GM19395 (cell line): ENCODE results near the gene AKIRIN2.
"Not testable (repeated sequence)": the region's sequence is repeated elsewhere in the genome, so short reads cannot be mapped to it uniquely, and the experiment has no call there.

ENCODE experiments used
- ATAC-seq: cut with Tn5 transposase; IDR thresholded peaks from one replicate; pipeline ENCODE4 v1.9.1; 2021; ENCODE audit warnings: mild to moderate bottlenecking, moderate library complexity; ENCODE audit not compliant: unreplicated experiment

AKIRIN2 gene

DNA sequence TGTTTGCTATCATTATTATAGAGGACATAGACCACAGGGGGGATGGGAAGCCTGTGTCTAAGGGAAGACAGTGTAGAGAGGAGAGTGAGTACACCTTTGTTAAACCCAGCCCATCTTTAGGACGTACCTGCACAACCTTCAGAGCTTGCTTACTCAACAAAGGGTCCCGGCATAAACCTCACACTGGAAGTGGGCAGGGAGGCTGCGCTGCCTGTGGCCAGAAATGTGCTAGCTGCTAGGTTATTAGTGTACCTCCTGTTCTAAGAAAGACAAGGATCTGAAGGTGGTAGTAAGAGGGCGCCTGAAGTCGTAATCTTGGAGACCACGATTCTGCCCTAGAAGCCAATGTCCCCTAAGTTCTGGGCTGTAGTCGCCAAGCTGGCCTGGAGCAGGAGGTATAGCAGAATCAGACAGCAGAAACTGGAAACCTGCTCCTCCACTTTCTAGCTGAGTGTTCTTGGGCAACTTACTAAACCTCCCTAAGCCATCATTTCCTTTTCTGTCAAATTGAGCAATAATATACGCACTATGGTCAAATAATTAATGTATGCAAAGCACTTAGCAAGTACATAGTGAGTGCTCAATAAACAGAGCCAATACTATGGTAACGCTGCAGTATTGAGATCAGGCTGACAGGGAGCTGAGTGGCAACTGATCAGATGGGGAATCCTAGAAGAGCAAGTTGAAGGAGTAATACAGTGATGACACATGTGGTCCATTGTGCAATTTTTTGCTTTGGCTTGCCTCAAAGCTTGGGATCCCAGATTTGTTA lies 16.8 kb upstream of the AKIRIN2 start:
- ATAC-seq: no peak

DNA sequence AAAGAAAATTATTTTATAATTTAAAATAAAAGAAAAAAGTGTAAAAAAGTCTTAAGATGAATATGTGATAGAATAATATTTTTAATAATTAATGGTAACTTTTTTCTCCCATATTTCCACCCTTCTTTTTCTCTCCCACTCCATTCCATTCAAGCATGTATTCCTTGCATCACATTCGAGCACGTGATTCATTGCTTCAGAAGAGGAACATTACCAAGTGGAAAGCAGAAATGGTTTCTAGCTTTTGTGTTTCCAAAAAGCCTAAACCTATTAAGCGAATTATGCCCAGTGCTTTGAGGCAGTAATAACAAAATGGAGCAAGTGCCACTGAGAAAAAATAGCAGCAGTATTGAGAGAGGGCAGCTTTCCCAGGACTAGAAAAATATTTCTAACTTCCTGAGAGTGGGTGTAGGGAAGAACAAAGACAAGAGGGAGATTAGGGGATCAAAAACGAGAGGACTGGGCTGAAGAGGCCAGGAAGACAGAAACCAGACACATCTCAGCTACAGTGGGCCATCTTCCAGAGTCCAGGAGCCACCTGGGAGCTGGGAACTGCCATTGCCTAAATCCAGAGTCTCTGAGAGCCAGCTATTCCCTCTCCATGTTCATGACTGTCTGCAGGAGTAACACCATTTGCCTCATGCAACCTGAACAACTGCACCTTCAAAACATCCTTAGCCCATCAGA lies 15.0 kb upstream of the AKIRIN2 start:
- no peak for ATAC-seq

DNA sequence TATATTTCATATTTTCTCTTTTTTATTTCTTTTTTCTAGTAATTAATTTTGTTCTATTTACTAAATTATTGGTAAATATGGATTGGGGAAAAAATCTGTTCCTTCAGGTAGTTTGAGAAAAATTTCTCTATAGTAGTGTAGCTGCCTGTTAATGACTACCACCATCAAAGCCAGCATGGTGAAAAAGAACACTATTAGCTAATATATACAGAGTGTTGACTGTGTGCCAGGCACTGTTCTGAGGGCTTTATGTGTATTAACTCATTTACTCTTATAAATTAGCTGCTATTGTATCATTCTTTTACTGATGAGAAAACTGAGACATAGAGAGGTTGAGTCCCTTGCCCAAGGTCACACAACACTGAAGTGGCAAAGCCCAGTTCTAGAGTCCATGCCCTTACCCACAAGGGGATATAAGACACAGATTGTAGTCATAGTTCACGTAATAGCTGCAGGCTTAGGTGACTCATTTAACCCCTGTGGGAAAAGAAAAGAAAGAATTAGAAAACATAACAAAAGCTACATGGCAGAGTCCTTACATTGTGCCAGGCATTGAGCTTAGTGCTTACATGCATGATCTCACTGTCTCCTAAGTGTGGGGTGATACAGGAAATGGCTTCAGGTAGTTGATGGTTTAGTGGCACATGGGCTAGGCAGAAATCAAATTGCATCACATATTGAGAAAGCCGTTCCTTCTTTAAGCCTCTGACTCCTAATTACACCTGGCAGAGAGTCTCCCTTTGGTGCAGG lies 12.2 kb upstream of the AKIRIN2 start:
- no peak for ATAC-seq

DNA sequence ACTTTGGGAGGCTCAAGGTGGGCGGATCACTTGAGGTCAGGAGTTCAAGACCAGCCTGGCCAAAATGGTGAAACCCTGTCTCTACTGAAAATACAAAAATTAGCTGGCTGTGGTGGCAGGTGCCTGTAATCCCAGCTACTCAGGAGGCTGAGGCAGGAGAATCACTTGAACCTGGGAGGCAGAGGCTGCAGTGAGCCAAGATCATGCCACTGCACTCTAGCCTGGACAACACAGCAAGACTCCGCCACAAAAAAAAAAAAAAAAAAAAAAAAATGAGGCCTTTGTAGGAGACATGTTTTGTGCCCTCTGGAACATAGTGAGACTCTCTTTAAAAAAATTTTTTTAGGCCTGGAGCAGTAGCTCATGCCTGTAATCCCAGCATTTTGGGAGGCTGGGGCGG lies 10.7 kb upstream of the AKIRIN2 start:
- ATAC-seq: not testable (repeated sequence)

DNA sequence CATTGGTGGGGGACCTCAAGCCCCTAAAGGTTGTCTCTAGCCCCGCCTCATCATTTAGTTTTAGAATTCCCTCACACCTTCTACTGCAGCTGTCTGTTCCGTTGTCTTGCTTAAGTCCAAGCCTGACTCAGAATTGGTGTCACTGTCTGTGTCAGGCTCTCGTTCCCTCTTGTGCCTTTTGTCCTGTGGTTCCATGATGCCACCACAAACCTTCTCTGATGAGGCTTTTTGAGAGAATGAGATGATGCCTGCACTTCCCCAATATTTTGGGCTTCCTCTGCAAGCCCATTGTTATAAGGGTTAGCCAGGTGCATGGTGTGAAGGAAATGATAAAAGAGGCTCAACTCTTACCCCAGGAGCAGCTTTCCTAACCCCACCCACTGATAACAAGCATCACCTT lies 8.1 kb upstream of the AKIRIN2 start:
- no peak for ATAC-seq

GRCh38 chr6:87708581-87709427 lies 6.8 kb upstream of the AKIRIN2 start:
- not testable (repeated sequence) for ATAC-seq

DNA sequence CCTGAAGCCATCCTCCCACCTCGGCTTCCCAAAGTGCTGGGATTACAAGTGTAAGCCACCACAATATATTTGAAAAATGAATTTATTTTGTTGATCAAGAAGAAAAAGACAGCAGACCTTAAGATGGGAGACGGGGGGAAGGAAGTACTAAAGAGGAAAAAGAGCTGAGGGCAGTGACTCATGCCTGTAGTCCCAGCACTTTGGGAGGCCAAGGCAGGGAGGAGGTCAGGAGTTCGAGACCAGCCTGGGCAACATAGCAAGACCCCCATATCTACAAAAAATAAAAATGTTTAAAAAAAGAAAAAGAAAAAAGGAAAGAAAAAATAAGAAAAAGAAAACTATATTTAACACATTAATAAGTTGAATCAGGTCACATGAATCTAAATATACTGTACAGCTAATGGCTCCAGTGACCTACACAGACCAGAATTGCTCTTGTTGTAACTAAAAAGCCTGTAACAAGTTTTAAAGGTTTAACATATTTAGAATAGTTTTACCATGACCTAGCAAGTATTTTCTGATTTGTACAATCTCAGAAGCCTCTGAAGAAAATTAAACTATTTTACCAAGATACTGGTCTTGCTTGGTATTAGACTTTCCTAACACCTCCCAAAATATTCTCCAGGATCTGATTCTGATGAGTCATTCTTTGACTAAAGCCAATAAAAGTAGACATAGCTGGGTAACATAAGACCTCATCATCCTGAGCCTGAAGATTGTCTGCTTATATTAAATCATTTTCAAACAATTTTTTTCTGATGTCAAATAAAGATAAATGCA lies 4.3 kb upstream of the AKIRIN2 start:
- no peak for ATAC-seq

DNA sequence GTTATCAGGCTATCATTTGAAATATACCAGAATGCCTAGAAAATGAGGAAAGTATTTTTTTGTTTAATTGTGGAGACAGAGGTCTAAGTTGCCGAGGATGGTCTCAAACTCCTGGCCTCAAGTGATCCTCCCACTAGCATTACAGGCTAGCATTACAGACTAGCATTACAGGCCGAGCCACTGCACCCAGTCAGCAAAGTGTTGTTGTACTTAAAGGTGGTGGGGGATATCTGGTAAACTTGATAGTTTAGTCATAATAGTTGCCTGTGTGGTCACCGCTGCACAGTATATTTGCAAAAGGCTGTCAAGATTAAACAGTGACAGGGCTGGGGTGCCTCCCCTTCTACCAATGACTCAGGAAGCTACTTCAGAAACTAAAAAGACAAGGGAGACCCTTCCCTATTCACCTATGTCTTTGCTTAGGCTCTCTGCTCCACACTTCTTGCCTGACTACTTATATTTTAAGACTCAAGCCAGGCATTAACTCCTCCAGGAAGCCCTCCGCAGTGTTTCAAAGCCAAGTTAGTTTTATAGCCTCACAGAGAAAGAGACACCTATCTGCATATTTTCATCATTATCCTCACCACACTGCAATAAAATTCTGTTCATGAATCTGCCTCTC lies 3.1 kb upstream of the AKIRIN2 start:
- ATAC-seq: peak; percentile 58

- ATAC-seq: not testable (repeated sequence)
Observed at GRCh38 chr6:87703039-87703438, 1.0 kb upstream of the AKIRIN2 start.

DNA sequence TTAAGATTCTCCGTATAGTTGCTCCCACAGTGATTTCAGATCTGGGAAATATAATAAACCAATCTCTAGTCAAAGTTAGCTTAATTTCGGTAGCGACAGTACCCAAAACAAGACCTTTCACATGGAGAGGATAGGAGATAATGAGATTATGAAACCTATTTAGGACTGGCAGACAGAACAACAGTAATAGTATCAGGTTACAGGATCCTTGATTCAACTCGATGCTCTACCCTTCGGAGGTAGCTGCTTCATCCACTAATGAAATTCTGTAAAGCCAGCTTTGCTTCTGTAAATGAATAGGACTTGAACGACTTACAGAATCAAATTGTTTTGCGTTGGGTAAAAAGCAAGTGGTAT lies 534 bp upstream of the AKIRIN2 start:
- ATAC-seq: peak; percentile 27

- peak; percentile 0 for ATAC-seq
Observed at GRCh38 chr6:87701344-87701675, 723 bp downstream of the AKIRIN2 start.

- no peak for ATAC-seq
Observed at GRCh38 chr6:87700397-87701343, 1.4 kb downstream of the AKIRIN2 start.

DNA sequence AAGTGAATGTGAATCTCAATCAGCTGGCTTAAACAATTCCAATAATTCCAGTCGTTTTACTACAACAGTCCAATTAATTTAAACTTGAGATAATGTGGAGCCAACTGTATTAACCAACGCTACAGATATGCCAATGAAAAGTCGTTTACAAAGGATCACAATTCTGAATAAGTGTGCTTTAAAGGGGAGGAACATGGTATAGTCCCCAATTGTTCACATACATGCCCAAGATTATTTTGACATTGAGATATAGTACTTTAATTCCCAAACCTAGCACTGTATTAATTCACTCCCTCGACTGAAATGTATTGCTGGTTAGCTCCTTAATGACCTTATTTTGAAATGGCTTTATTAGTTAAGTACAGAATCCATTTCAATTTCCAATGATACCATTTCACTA lies 2.5 kb downstream of the AKIRIN2 start:
- no peak for ATAC-seq

DNA sequence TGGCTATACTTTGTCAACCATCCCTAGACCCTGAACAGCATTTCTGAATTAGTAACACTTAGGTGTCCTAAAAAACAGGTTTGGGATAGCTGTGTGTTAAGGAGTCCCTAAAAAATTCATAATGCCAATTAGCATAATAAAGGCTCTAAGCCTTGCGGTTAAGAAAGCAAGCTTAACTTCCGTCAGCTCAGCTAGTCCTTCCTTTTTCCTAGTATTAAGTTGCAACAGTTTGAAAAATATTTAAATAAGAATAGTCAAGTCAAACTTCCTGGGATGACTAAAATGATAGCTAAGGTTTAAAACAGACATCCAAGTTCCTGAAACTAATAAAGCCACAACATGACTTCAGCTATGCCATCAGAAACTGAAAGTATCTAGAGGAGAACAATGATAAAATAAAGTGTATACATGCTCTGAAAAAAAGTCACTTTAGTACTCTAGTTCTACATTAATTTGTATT lies 3.5 kb downstream of the AKIRIN2 start:
- ATAC-seq: no peak

- no peak for ATAC-seq
Observed at GRCh38 chr6:87697581-87698546, 4.2 kb downstream of the AKIRIN2 start.

- not testable (repeated sequence) for ATAC-seq
Observed at GRCh38 chr6:87696817-87697216, 5.2 kb downstream of the AKIRIN2 start.

DNA sequence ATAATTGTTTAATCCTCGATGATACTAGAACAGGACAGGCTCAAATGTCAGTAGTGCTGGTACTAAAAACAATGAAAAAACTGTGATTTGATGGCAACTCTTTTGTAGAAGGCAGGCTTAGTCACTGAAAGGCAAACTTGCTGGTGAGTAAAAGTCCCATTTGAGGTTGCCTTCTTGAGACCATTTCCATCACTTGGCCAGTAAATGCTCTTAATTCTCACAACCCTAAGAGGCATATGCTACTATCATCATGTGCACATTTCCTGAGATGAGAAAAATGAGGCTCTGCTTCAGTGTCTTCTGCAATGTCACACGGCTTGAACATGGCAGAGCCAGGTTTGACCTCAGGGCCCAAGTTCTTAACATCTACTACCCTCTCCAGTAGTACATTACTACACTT lies 9.9 kb downstream of the AKIRIN2 start:
- ATAC-seq: no peak
